NCI-H526 (cell line): ENCODE data around the gene ELAPOR1.

ENCODE experiments used
- DNase-seq, 2 experiments: peaks; one replicate each; lab custom pipeline; 2025; lab: John Stamatoyannopoulos, UW

The ELAPOR1 gene

DNA sequence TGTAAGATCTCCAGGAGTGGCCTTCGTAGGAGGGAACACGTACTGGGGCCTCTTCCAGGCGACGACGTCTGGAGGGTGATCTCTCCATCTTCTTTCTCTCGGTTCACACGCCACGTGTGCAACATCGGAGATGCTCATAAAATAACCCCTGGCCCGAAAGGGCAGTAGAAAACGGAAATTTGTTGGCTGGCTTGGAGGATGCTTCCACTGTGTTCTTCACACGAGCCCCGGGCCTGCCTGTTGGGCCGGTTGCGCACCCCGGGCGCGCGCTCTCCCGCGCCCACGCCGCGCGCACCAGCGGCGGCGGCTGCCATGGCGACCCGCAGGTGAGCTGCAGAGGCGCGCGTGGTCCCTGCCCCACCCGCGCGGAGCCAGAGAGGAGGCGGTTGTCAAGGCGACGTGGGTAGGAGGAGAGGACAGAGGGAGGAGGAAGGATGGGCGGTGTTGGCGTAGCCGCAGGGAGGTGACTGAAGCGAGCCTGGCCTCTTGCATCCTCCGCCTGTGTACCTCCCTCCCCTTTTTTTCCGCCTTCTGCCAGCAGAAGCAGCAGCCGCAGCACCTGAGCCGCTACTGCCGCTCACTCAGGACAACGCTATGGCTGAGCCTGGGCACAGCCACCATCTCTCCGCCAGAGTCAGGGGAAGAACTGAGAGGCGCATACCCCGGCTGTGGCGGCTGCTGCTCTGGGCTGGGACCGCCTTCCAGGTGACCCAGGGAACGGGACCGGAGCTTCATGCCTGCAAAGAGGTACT is at the start of gene ELAPOR1:
Gene ELAPOR1 (plus strand): TSS at position 526 of the 752 bp plus-strand sequence. CDS start 69 bp downstream, at position 595.
- peak; percentile 73 to 91 for DNase-seq

DNA sequence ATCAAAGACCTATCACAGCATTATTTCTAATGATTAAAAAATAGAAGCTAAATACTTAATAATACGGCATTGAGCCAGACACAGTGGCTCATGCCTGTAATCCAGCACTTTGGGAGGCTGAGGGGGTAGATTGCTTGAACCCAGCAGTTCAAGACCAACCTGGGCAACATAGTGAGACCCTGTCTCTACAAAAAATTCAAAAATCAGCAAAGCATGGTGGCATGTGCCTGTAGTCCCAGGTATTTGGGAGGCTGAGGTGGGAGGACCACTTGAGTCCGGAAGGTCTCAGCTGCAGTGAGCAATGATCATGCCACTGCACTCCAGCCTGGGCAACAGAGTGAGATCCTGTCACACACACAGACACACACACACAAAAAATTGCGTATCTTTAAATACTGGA is 48.8 kb upstream of the ELAPOR1 start:
- DNase-seq = no peak

DNA sequence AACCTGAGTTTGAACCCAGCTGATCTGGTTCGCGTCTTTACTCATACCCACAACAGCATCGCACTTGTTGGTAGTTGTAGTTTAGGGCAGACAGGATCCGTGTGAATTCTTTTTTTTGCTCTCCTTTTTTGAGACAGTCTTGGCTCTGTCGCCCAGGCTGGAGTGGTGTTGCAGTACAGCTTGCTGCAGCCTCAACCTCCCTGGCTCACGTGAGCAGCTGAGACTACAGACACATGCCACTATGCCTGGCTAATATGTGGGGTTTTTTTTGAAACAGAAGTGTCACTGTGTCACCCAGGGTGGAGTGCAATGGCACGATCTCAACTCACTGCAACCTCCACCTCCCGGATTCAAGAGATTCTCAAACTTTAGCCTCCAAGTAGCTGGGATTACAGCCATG is 46.0 kb upstream of the ELAPOR1 start:
- no peak for DNase-seq

DNA sequence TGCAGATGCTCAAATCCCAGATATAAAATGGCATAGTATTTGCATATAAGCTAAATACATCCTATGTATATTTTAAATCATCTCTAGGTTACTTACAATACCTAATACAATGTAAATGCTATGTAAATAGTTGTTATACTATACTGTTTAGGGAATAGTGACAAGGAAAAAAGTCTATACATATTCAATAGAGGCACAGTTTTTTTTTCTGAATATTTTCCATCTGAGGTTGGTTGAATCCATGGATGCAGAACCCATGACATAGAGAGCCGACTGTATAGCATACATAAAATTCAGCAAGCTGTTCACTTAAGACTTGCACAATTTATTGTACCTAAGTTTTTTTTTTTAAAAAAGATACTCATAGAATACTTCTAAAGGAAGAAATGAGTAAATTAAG is 44.6 kb upstream of the ELAPOR1 start:
- peak; percentile 25 to 26 for DNase-seq

GRCh38 chr1:109075531-109076490 is 38.1 kb upstream of the ELAPOR1 start, which contains the start of gene TAF13:
TAF13 (minus strand) TSS chr1:109076003; CDS start chr1:109075947, 56 bp downstream.
- peak; percentile 85 to 95 for DNase-seq

DNA sequence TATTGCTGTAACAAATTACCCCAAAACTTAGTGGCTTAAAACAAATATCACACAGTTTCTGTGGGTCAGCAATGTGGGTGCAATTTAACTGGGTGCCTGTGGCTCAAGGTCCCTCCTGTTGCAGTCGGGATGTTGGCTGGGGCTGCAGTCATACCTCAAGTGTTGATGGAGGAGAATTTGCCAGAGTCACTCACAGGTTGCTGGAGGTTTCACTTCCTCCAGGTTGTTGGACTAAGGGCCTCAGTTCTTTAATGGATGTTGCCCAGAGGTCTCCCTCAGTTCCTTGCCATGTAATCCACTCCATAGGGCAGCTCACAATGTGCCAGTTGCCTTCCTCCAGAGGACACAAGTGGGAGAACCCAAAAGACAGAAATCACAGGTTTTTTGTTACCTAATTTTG is 35.6 kb upstream of the ELAPOR1 start:
- DNase-seq = no peak

DNA sequence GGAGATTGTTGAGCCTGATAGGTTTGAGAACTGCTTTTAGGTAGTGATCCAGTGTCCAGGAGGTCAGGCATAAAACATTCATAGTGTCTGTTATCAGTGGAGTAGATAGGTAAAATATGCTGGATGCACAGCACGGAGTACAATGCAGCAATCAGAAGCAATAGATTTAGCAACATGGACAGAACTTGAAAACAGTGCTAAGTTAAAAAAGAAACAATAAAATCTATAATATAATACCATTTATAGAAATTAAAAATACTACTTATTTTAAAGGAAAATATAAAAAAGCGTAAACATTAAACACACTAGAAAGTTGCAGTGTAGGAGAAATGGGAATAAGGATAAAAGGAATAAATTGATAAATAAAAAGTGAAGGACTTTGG is 34.7 kb upstream of the ELAPOR1 start:
- DNase-seq = no peak

DNA sequence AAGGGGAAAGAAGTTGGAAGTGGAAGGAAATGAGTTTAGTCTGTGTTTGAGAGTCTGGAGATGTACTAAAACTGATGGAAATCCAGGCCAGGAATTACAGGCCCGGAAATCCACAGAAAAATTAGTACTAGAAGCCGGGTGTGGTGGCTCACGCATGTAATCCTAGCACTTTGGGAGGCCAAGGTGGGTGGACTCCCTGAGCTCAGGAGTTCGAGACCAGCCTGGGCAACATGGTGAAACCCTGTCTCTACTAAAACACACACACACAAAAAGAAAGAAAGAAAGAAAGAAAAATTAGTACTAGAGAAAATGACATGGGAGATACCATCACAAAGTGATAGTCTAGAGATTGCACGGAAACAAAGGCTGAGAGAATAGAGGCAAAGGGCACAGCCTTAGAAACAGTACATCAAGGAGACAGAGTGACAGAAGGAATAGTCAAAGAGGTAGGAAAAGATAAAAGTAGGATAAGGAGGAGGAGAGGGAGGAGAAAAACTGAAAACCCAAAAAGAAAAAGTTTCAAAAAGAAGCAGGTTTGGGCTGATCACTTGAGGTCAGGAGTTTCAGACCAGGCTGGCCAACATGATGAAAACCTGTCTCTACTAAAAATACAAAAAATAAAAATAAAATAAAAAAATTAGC is 33.4 kb upstream of the ELAPOR1 start:
- DNase-seq = no peak

GRCh38 chr1:109083501-109083900 is 30.4 kb upstream of the ELAPOR1 start:
- DNase-seq = no peak

DNA sequence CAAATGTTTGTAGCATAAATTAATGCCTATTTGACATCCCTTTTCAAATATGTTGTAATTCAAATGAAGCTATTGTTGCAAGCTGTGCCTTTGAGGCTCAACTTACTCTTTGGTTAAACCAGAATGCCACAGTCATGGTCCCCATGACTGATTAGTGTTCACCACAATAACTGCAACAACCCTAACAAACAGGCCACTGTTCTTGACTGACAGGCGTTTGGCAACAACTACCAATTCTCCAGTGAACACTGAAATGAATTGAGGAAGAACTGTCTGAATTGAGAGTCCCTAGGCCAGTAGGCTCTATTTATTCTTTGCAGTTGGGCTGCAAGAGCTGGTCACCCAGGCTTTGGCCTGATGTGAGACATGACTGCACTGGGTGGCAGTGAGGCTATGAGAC is 30.0 kb upstream of the ELAPOR1 start:
- no peak for DNase-seq

DNA sequence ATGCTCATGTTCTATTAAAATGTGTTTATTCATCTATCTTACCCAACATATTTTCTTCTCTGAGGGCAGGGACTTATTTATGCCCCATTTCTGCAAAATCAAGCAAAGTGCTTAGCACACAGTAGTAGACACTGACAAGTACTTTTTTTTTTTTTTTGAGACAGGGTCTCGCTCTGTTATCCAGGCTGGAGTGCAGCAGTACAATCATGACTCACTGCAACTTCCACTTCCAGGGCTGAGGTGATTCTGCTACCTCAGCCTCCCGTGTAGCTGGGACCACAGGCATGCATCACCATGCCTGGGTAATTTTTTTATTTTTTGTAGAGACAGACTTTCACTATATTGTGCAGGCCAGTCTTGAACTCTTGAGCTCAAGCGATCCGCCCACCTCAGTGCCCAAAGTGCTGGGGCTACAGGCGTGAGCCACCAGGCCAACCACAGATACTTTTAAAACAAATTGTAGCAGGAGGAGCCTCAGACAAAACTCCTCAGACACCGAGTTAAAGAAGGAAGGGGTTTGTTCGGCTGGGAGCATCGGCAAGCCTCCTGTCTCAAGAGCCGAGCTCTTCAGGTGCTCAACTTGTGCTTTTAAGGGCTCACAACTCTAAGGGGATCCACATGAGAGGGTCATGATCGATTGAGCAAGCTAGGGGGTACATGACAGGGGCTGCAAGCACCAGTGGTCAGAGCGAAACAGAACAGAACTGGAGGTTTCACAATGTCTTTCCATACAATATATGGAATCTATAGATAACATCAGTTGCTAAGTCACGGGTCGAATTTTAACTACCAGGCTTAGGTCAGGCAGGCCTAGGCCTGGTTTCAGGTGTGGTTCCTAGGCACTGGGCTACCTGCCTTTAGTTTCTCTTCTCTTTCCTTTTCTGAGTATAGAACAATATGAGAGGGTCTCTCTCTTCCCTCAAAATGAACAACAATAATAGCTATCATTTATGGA is 29.1 kb upstream of the ELAPOR1 start:
- DNase-seq = no peak

DNA sequence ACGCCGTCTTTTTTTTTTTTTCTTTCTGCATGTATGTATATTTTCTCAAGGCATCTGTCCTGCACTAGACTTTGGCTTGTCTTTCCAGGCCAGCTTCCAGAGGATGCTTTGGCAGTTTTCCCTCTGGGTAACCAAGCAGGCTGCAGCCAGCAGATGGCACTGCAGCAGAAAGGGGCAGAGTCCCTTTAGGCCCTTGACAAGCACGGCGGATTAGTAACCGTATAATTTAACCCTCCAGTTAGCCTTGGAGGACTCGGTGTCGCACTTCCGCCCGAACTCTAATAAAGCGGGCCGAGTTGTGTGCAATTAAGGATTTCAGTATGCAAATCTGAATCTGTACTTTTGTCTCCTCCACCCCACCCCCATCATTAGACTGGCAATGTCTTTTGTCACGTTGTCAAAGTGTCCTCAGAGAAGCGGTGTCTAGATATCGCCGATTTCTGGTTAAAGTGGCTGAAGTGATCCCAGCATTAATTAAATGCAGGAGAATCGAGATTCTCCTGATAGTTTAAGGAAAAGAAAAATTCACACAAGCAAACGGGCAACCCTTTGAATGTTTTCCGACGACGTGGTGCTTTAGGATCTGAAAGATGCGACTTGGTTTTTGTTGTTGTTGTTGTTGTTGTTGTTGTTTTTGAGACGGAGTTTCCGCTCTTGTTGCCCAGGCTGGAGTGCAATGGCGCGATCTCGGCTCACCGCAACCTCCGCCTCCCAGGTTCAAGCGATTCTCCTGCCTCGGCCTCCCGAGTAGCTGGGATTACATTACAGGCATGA is 24.5 kb upstream of the ELAPOR1 start:
- peak; percentile 94 to 97 for DNase-seq

- DNase-seq = peak; percentile 94 to 97
These were observed 23.5 kb upstream of the ELAPOR1 start, which contains the start of gene TMEM167B for GRCh38 chr1:109090196-109091077. TMEM167B (plus strand) TSS chr1:109090764; CDS start chr1:109090873, 109 bp downstream.

DNA sequence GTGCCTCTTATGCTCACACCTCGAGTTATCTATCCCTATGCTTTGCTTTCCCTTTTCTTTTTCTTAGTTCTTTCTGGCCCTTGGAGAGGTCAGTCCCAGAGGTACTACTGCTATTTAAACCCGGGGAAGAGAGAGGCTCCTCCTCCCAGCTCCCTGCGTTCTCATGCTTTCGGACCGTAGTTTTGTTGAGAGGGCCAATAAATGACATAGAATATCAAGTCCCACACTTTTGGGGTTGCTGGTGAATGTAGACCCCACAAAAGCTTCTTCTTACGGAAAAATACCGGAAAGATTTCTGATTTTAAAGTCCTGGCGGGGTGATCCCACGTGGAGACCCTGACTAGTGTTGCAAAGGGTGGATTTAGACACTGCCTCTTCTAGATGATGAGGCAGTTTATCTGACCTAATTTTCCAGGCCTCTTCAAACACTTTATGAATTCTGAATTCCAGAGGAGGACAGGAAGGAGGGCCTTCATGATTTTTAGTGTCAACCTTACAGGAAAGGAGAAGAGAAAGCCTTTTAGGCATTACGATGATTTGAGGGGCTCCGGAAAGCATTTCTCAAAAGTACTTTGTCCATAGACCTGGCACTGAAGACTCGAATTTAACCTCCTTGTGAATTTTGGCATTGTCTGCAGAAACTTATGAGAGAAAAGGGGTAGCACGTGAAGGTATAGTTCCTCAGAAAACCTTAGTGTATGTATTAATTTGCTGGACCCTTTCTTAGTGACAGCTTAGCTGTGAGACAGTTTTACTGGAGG is 22.7 kb upstream of the ELAPOR1 start:
- peak; percentile 65 to 67 for DNase-seq

GRCh38 chr1:109091839-109092193 is 22.1 kb upstream of the ELAPOR1 start:
- DNase-seq = no peak

DNA sequence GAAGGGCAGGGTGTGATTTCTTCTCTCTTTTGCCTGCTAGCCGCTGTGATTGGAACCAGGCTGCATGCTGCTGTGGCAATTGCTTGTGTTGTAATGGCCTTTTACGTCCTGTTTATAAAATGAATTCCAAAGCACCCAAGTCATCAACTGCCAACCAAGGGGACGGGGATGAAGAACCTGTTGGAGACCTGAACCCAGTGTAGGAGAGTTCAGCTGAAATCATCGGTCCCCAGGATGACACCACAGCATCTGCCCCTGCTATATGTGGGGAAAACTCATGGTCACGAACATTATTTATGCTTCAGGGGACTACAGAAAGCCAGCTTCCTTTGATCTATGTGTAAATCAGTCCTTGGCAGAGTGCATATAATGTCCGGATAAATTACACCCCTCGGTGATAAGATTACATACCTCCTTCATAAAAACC is 19.5 kb upstream of the ELAPOR1 start:
- DNase-seq = no peak

GRCh38 chr1:109094871-109095270 is 19.0 kb upstream of the ELAPOR1 start:
- no peak for DNase-seq

GRCh38 chr1:109095631-109096030 is 18.3 kb upstream of the ELAPOR1 start:
- no peak for DNase-seq

GRCh38 chr1:109096120-109096519 is 17.8 kb upstream of the ELAPOR1 start:
- DNase-seq = no peak
